K562 (cell line): ENCODE measurements around the gene CCDC82. TPM values are rescaled to one million over a fixed set of nuclear protein-coding genes. Genes with fewer than 3 reads are reported as not detected.

Source experiments
- ATAC-seq: fragments of 200-7000 bp; cut with Tn5 transposase; 3 replicates; pipeline ENCODE4 v1.9.1; 2020; ENCODE audit warnings: moderate library complexity
- BruUV-seq: library from RNA; stranded (reverse); fragments of 400-500 nt; replicated peaks from 2 replicates; lab custom pipeline; 2021; lab: Mats Ljungman, UMichigan
- CTCF ChIA-PET: fragments of 300-600 bp; formaldehyde crosslinking; extraction: SDS; loops from one replicate; lab custom pipeline; 2021; ENCODE audit warnings: low intra/inter-chr PET ratio; lab: Yijun Ruan, JAX
- POLR2A ChIA-PET: fragments of 300-600, 350-650 bp; sonication (Branson Sonifier 250); formaldehyde crosslinking; extraction: SDS; loops from one replicate; lab custom pipeline; 2021; ENCODE audit warnings: antibody characterized with exemption, inconsistent platforms; lab: Yijun Ruan, JAX
- DNase-seq, 4 experiments: peaks; one replicate each; pipeline versions ENCODE4 v3.0.0 to v3.0.0-alpha.2; 2011 to 2018; ENCODE audit warnings: low spot score in 3 of 4, mixed read lengths in 3 of 4; ENCODE audit errors: extremely low read depth in 1 of 4
- FAIRE-seq: peaks from 2 replicates; lab custom pipeline; 2011; peaks lifted over from hg19 to GRCh38; lab: Jason Lieb, UNC
- H2AFZ ChIP-seq: 2 replicates; pipeline ENCODE4 v1.6.0; 2011; ENCODE audit warnings: low read depth, low read length, control low read depth, inconsistent platforms
- H3K27ac ChIP-seq: fragments of 200-600 bp; 3 replicates; pipeline ENCODE4 v1.8.0; 2011; ENCODE audit warnings: low read depth, mild to moderate bottlenecking, control low read depth, inconsistent platforms, low read length, moderate library complexity, mixed read lengths; ENCODE audit errors: extremely low read depth
- H3K27me3 ChIP-seq, 2 experiments: fragments of 300-600 bp in 1 of 2; 2 replicates in 1 of 2; 3 replicates in 1 of 2; pipeline versions ENCODE4 v1.6.0 to v1.8.0; 2011; ENCODE audit warnings: inconsistent platforms in 2 of 2, low read length in 2 of 2, mild to moderate bottlenecking in 1 of 2, mixed read lengths in 1 of 2, moderate library complexity in 1 of 2; ENCODE audit not compliant: control insufficient read depth in 2 of 2, insufficient read depth in 2 of 2
- H3K36me3 ChIP-seq: fragments of 300-600 bp; 3 replicates; pipeline ENCODE4 v1.8.0; 2011; ENCODE audit warnings: mild to moderate bottlenecking, low read length, inconsistent platforms; ENCODE audit not compliant: control insufficient read depth, insufficient read depth
- H3K4me1 ChIP-seq, 2 experiments: fragments of 200-600 bp in 1 of 2; replicated peaks in 1 of 2; 2 replicates in 1 of 2; 3 replicates in 1 of 2; pipeline versions ENCODE4 v1.5.1 to v1.8.0; 2011; ENCODE audit warnings: inconsistent platforms in 2 of 2, low read length in 2 of 2, mild to moderate bottlenecking in 1 of 2, mixed read lengths in 1 of 2, moderate library complexity in 1 of 2; ENCODE audit not compliant: control insufficient read depth in 2 of 2, insufficient read depth in 2 of 2
- H3K4me2 ChIP-seq: 2 replicates; pipeline ENCODE4 v1.6.1; 2011; ENCODE audit warnings: low read length, control low read depth, inconsistent platforms, mixed read lengths; ENCODE audit not compliant: insufficient read depth
- H3K4me3 ChIP-seq: fragments of 200-600 bp; sonication (generic), shearing (Covaris generic); 2 replicates; pipeline ENCODE4 v1.5.1; 2016; ENCODE audit warnings: control low read depth, inconsistent platforms
- H3K79me2 ChIP-seq: fragments of 200-600 bp; 3 replicates; pipeline ENCODE4 v1.8.0; 2011; ENCODE audit warnings: low read length, inconsistent platforms; ENCODE audit not compliant: control insufficient read depth, insufficient read depth
- H3K9ac ChIP-seq, 2 experiments: 2 replicates each; pipeline versions ENCODE4 v1.6.0 to v1.6.1; 2011; ENCODE audit warnings: low read depth in 2 of 2, low read length in 2 of 2, control low read depth in 1 of 2, inconsistent platforms in 1 of 2, mild to moderate bottlenecking in 1 of 2, mixed read lengths in 1 of 2; ENCODE audit not compliant: insufficient read depth in 1 of 2
- H3K9me1 ChIP-seq: one replicate; pipeline ENCODE4 v1.6.0; 2011; ENCODE audit warnings: inconsistent platforms, mild to moderate bottlenecking, low read length, moderate library complexity; ENCODE audit not compliant: control insufficient read depth, insufficient read depth
- H3K9me3 ChIP-seq: replicated peaks from 2 replicates; pipeline ENCODE4 v1.5.1; 2011; ENCODE audit warnings: low read depth, low read length, inconsistent platforms; ENCODE audit not compliant: control insufficient read depth, insufficient read depth
- H4K20me1 ChIP-seq: replicated peaks from 2 replicates; pipeline ENCODE4 v1.6.1; 2011; ENCODE audit warnings: low read length, inconsistent platforms, mixed read lengths; ENCODE audit not compliant: control insufficient read depth, insufficient read depth
- ARID1B ChIP-seq: fragments of 450-650 bp; IDR thresholded peaks from 2 replicates; pipeline ENCODE4 v1.6.1; 2016; ENCODE audit warnings: antibody characterized with exemption, mild to moderate bottlenecking, inconsistent platforms
- CEBPG ChIP-seq, 3 experiments: fragments of 200-800 bp in 1 of 3; sonication (Bioruptor generic) in 1 of 3; sonication (generic) in 1 of 3; formaldehyde crosslinking in 1 of 3; IDR thresholded peaks in 2 of 3; conservative IDR thresholded peaks in 1 of 3; 2 replicates each; pipeline versions ENCODE4 v1.6.1 to v1.8.0; 2016 to 2022; ENCODE audit warnings: missing compliant biosample characterization in 2 of 3, missing genetic modification characterization in 2 of 3, mild to moderate bottlenecking in 1 of 3, missing genetic modification reagents in 1 of 3
- CTBP1 ChIP-seq: fragments of 450-650 bp; IDR thresholded peaks from 2 replicates; pipeline ENCODE4 v1.6.1; 2016; ENCODE audit warnings: borderline replicate concordance
- CXXC5 ChIP-seq: fragments of 250-450 bp; sonication (Bioruptor Pico); IDR thresholded peaks from 2 replicates; pipeline ENCODE4 v1.8.0; 2022; ENCODE audit warnings: inconsistent platforms, mild to moderate bottlenecking, moderate library complexity
- KDM5B ChIP-seq: fragments of 200-600 bp; sonication (generic); IDR thresholded peaks from 2 replicates; pipeline ENCODE4 v1.6.1; 2012; ENCODE audit warnings: low read depth, mild to moderate bottlenecking, moderate library complexity, low read length, control low read depth, inconsistent platforms; ENCODE audit not compliant: insufficient replicate concordance
- L3MBTL2 ChIP-seq: fragments of 450-650 bp; IDR thresholded peaks from 2 replicates; pipeline ENCODE4 v1.6.1; 2016; ENCODE audit warnings: mild to moderate bottlenecking, moderate library complexity
- TCF3 ChIP-seq: sonication (generic); formaldehyde crosslinking; IDR thresholded peaks from 2 replicates; pipeline ENCODE4 v1.4.0; 2020; ENCODE audit warnings: mild to moderate bottlenecking, missing genetic modification reagents
- ZFX ChIP-seq: sonication (generic); formaldehyde crosslinking; IDR thresholded peaks from 2 replicates; pipeline ENCODE4 v1.8.0; 2022; ENCODE audit warnings: mild to moderate bottlenecking, missing genetic modification reagents, moderate library complexity
- ZNF23 ChIP-seq: fragments of 250-450 bp; sonication (Bioruptor Pico); IDR thresholded peaks from 2 replicates; pipeline ENCODE4 v1.4.0; 2020; ENCODE audit warnings: mild to moderate bottlenecking
- ZNF695 ChIP-seq: fragments of 450-650 bp; formaldehyde crosslinking; IDR thresholded peaks from 2 replicates; pipeline ENCODE4 v1.4.0; 2020; ENCODE audit warnings: mild to moderate bottlenecking, moderate library complexity
- WGBS: fragments of 100-300 bp; shearing (Covaris generic); methylation state at CpG from one replicate; pipeline ENCODE4 v1.1.6; 2016; ENCODE audit warnings: low coverage, mixed read lengths; ENCODE audit not compliant: insufficient coverage; ENCODE audit errors: missing lambda C conversion rate; 5-methylcytosine and 5-hydroxymethylcytosine counted together
- in situ Hi-C: fragments of 300-500 bp; cut with MboI; formaldehyde crosslinking; loops from 4 replicates; pipeline ENCODE4 v1.15.0; 2018; ENCODE audit warnings: inconsistent platforms, mixed read lengths
- intact Hi-C: fragments of 100-400 bp; cut with micrococcal nuclease; formaldehyde crosslinking; loops from 2 replicates; pipeline ENCODE4 v1.14.2; 2022
- polyA plus RNA-seq, 8 experiments: library from polyadenylated mRNA; depleted of rRNA in 4 of 8; stranded (reverse) in 5 of 8; unstranded in 3 of 8; fragments of >200 nt; fragmentation: Nextera tagmentation in 2 of 8; fragmentation: Illumina TruSeq in 1 of 8; extraction: Ambion mirVana in 2 of 8; extraction: Trizol in 1 of 8; gene quantifications; 2 replicates each; pipeline versions ENCODE4 v1.2.1 to v1.2.3, GENCODE V29; 2011 to 2014; ENCODE audit warnings: inconsistent platforms in 1 of 8, missing spikeins in 1 of 8
- total RNA-seq, 7 experiments: library from RNA; depleted of rRNA in 6 of 7; stranded (reverse); fragments of >200 nt in 6 of 7; fragmentation: Illumina TruSeq in 2 of 7; extraction: Trizol in 2 of 7; gene quantifications; 2 replicates each; pipeline versions ENCODE4 v1.2.1 to v1.2.3, GENCODE V29; 2011 to 2021; ENCODE audit warnings: low replicate concordance in 1 of 7
- TF ChIP-seq, protein P1 (sequence below): IDR thresholded peaks from 2 replicates; pipeline ENCODE4 v1.6.1; 2011; ENCODE audit not compliant: insufficient read length; ENCODE audit errors: extremely low read depth
- TF ChIP-seq, protein P2 (sequence below), 2 experiments: fragments of 450-650 bp in 1 of 2; sonication (generic) in 1 of 2; formaldehyde crosslinking in 1 of 2; IDR thresholded peaks in 1 of 2; conservative IDR thresholded peaks in 1 of 2; 2 replicates each; pipeline versions ENCODE4 v1.6.1 to v1.8.1; 2016 to 2023; ENCODE audit warnings: mild to moderate bottlenecking in 2 of 2, moderate library complexity in 2 of 2, inconsistent platforms in 1 of 2, missing genetic modification reagents in 1 of 2

The CCDC82 gene
- total and polyA plus RNA-seq, 9 of the 15 experiments (the other 6 are each of a cell fraction or from before 2014, with no cell fraction given): 12.5 to 51.3 (median 24.5) TPM

- TF ChIP-seq KDM5B (peak; percentile 25), ZFX (peak; percentile 6; the same call in 1 of the 2 replicates), L3MBTL2 (0 out of 2 replicates have a peak, but pooled peaks have one; percentile 4), ZNF695 (CRISPR knock-in tag) (no peak), ZNF23 (no peak)
- TF ChIP-seq, protein P1, sequence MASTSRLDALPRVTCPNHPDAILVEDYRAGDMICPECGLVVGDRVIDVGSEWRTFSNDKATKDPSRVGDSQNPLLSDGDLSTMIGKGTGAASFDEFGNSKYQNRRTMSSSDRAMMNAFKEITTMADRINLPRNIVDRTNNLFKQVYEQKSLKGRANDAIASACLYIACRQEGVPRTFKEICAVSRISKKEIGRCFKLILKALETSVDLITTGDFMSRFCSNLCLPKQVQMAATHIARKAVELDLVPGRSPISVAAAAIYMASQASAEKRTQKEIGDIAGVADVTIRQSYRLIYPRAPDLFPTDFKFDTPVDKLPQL: no peak
- TF ChIP-seq, all 486 proteins: peak for 5
Measured at GRCh38 chr11:96339706-96340554, 49.8 kb downstream of the CCDC82 start (continued).

DNA sequence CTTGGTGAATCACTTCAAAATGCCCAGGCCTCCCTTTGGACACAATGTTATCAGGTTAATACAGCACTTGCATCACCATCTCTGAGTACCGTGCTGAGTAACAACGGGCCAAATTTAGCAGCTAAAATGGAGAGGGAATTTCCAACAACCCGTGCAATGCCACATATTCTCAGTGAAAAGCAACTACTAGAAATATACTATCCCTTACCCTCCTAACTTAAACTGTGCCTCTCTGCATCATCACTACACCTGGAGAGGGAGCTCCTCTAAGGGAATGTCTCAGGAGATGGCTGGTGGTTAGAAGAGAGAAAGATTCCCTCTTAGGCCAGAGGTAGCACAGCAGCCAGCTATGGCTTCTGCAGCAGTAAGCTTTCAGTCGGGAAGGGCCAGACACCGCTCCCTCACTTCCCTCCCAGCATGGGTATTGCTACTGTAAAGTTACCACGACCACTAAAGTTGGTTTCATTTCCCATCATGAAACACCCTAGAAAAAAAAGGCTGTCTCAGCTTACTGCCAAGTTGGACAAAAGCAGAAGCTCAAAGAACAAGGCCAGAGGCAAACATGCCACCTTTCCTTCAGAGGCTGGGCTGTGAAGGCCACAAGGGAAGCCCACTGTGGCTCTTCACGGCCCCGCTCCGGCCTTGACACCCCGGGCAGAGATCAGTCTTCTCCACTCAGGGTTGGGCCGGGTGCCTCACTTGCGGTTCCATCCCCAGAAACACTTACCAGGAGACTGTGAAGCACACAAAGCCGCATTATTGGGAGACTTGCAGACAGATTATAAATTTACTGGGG is 50.6 kb downstream of the CCDC82 start:
- POLR2A ChIA-PET: interaction anchor here (0.6 to 3.7 kb wide), 8 partner anchors 8 to 499 kb away, joined by 3 to 20 read pairs (median 3); no protein-coding TSS in a partner anchor
- Histone ChIP-seq H3K4me3 (peak overlapping the region; percentile 70), H3K4me1 (peaks cover 30 to 64% of the 10 kb centered on the region in 2 experiments), H3K4me2 (peak overlapping the region; percentile 87), H3K9ac (peak overlapping the region; percentile 50 to 88), H3K36me3 (no peaks in the 10 kb centered on the region), H3K27ac (peak overlapping the region; percentile 53; the same call in 2 of the 3 replicates), H3K9me3 (no peaks in the 10 kb centered on the region), H3K27me3 (no peaks in the 10 kb centered on the region), H2AFZ (peak overlapping the region; percentile 95), H3K9me1 (no peaks in the 10 kb centered on the region), H4K20me1 (no peaks in the 10 kb centered on the region), H3K79me2 (peaks cover 87% of the 10 kb centered on the region)
- intact Hi-C loops: no loop called here
- 12% methylated on average over 13 of the region's 13 CpGs for WGBS
- in situ Hi-C loops: no loop called here
- FAIRE-seq: no peak
- ATAC-seq: peak; percentile 2
- peak in 1 of 4 experiments; percentile 17 for DNase-seq
- CTCF ChIA-PET: interaction anchor here (0.7 to 1.0 kb wide), 2 partner anchors 10 to 284 kb away, joined by 3 read pairs; no protein-coding TSS in a partner anchor
- no TSS peak for BruUV-seq
- TF ChIP-seq ARID1B (peak; percentile 37), CEBPG (CRISPR knock-in tag; IDR thresholded peaks at IDR 0.05) (no peak), CEBPG (tag; conservative IDR thresholded peaks at IDR 0.05 in 1 of 2, IDR thresholded peaks at IDR 0.05 in 1 of 2) (peak; percentile 52 to 62; a peak in 3 of 4 replicates), CXXC5 (CRISPR knock-in tag) (0 out of 2 replicates have a peak, but pooled peaks have one; percentile 32), TCF3 (CRISPR knock-in tag) (peak; percentile 21; the same call in 1 of the 2 replicates), CTBP1 (peak; percentile 41; the same call in 1 of the 2 replicates)
- TF ChIP-seq, protein P2, sequence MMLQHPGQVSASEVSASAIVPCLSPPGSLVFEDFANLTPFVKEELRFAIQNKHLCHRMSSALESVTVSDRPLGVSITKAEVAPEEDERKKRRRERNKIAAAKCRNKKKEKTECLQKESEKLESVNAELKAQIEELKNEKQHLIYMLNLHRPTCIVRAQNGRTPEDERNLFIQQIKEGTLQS (IDR thresholded peaks at IDR 0.05): peak; percentile 87
- TF ChIP-seq, protein P2 (CRISPR knock-in tag; conservative IDR thresholded peaks at IDR 0.05): no peak
